Adipose tissue (tissue), 3 donors: Measurements from ENCODE around the gene LMO7. TPM values are rescaled to one million over a fixed set of nuclear protein-coding genes. Genes with fewer than 3 reads are reported as not detected.

ENCODE experiments used
- H3K27ac ChIP-seq: one replicate; pipeline ENCODE4 v1.5.1; 2013; ENCODE audit warnings: low read depth, low read length
- WGBS, 3 donors: extraction: QIAGEN DNeasy Blood & Tissue Kit; methylation state at CpG; one replicate each; pipeline ENCODE4 v1.1.7; 2013; 5-methylcytosine and 5-hydroxymethylcytosine counted together
- polyA plus RNA-seq, 3 donors: library from polyadenylated mRNA; stranded (reverse); fragments of 200-250 nt; gene quantifications; one replicate each; pipeline ENCODE4 v1.2.3, GENCODE V29; 2013
- donor health status: healthy with polysubstance abuse.
- donor health status: Bipolar disorder and iron deficiency.
- donor health status: healthy.

The LMO7 gene
- polyA plus RNA-seq, 3 donors: 2.4 to 10.4 (median 5.0) TPM

DNA sequence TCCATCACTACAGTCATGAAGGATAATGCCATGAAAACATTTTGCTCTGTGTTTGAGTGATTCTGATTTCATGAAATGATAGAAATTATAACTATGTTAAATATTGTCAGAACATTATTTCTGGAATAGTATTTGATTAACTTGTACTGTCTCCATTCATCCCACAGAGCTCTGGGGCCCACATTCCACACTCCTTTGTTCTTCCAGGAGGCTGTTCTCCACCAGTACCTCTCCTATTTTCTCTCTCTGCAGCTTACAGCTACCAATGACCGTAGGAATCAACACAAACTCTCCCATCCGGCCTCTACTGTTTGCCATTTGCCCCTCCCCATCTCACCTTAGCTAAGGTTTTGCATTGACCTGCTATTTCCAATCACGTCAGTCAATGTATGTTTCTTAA lies 240.9 kb downstream of the LMO7 start:
- no peak overlapping the region for H3K27ac ChIP-seq
- 91 to 94% (median 92%) methylated on average over 3 of the region's 3 CpGs for WGBS, 3 donors

DNA sequence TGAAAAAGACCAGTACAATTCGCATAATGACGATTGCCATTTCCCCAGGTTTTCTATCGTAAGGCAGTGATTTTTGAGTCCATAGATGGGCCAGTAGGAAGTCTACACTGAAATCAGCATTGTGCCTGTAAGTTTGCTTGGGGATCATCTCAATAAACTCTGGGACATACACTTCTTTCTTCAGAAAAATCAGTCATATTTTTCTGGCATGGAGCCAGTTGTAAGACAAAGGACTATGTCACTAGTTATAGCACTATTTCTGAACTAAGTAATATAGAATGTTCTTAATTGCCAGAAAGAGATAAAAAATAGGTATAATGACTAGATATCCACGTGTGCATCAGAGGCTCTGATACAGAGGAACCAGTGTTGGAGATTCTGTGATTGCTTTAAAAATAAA lies 243.5 kb downstream of the LMO7 start:
- 86 to 91% (median 89%) methylated on average over 4 of the region's 4 CpGs for WGBS, 3 donors
- H3K27ac ChIP-seq: no peak overlapping the region

- WGBS, 3 donors: 55 to 71% (median 57%) methylated on average over 4 of the region's 4 CpGs
- H3K27ac ChIP-seq: no peak overlapping the region
Observed at GRCh38 chr13:75881109-75881775, 245.1 kb downstream of the LMO7 start.

GRCh38 chr13:75882261-75882660 lies 246.1 kb downstream of the LMO7 start:
- 88 to 90% (median 89%) methylated on average over 1 of the region's 1 CpG for WGBS, 3 donors
- no peak overlapping the region for H3K27ac ChIP-seq

- no peak overlapping the region for H3K27ac ChIP-seq
Observed at GRCh38 chr13:75889427-75889826, 253.3 kb downstream of the LMO7 start.

GRCh38 chr13:75895168-75895567 lies 259.0 kb downstream of the LMO7 start:
- 67 to 89% (median 68%) methylated on average over 3 of the region's 3 CpGs for WGBS, 3 donors

DNA sequence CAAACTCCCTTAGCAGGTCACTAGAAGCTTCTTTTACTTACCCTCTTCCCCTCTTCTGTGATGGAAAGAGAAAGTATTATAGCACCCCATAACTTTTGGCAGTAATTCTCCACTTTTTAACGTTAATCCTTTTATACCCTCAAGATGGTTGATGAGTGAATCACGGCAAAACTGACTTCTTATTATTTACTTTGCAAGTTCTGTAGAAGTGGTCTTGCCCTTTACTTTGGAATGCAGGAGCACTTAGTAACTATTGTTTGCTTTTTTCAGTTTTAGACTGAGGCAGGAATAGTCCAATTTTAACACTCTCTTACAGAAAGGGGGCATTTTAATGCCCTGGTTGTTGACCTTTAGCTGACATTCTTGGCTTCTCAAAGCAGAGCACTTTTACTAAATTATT lies 260.1 kb downstream of the LMO7 start:
- H3K27ac ChIP-seq: no peak overlapping the region
- 59 to 74% (median 70%) methylated on average over 2 of the region's 2 CpGs for WGBS, 3 donors

More at GRCh38 chr13:75895168-75895567, 259.0 kb downstream of the LMO7 start:
- H3K27ac ChIP-seq: no peak overlapping the region

- 37 to 50% (median 38%) methylated on average over 3 of the region's 3 CpGs for WGBS, 3 donors
- no peak overlapping the region for H3K27ac ChIP-seq
Observed at GRCh38 chr13:75897386-75897785, 261.3 kb downstream of the LMO7 start.

- WGBS, 3 donors: 89 to 90% (median 90%) methylated on average over 2 of the region's 2 CpGs
- no peak overlapping the region for H3K27ac ChIP-seq
Observed at GRCh38 chr13:75901501-75901900, 265.4 kb downstream of the LMO7 start.

- WGBS, 3 donors: 63 to 83% (median 83%) methylated on average over 8 of the region's 8 CpGs
Observed at GRCh38 chr13:75902166-75903104, 266.3 kb downstream of the LMO7 start.

GRCh38 chr13:75904012-75904411 lies 267.9 kb downstream of the LMO7 start:
- no peak overlapping the region for H3K27ac ChIP-seq
- WGBS, 3 donors: 54 to 78% (median 76%) methylated on average over 2 of the region's 2 CpGs

More at GRCh38 chr13:75902166-75903104, 266.3 kb downstream of the LMO7 start:
- no peak overlapping the region for H3K27ac ChIP-seq

GRCh38 chr13:75906315-75906714 lies 270.2 kb downstream of the LMO7 start:
- H3K27ac ChIP-seq: no peak overlapping the region
- WGBS, 3 donors: 83 to 90% (median 88%) methylated on average over 5 of the region's 5 CpGs

DNA sequence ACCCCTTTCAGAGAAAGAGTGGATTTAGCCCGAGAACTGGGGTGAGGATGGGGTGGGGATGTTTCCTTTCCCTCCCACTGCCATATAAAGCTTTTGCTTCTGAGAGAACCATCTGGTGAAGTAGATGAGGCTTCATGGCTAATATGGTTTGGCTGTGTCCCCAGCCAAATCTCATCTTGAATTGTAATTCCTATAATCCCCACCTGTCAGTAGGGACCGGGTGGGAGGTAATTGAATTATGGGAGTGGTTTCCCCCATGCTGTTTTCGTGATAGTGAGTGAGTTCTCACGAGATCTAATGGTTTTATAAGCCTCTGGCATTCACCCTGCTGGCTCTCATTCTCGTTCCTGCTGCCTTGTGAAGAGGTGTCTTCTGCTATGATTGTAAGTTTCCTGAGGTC lies 270.9 kb downstream of the LMO7 start:
- WGBS, 3 donors: 45 to 80% (median 63%) methylated on average over 5 of the region's 5 CpGs
- no peak overlapping the region for H3K27ac ChIP-seq

- H3K27ac ChIP-seq: no peak overlapping the region
- 57 to 72% (median 63%) methylated on average over 4 of the region's 4 CpGs for WGBS, 3 donors
Observed at GRCh38 chr13:75908141-75908540, 272.0 kb downstream of the LMO7 start.

Other genes with a start within 250 kb of the LMO7 start
- gene TBC1D4, start 154.2 kb upstream of the LMO7 start, polyA plus RNA-seq: 10 to 100 TPM in 2 of 3 donors, 1 to 10 TPM in 1; 5.2 to 13.9 (median 11.8) TPM
- 100 to 1,000 TPM in 1 of 3 donors, 10 to 100 TPM in 2; 49.1 to 238 (median 75.2) TPM for gene COMMD6, start 98.5 kb upstream of the LMO7 start, polyA plus RNA-seq
- gene UCHL3, start 86.5 kb upstream of the LMO7 start, polyA plus RNA-seq: 10 to 100 TPM; 21.1 to 28.5 (median 24.4) TPM